HG02870 (cell line): ENCODE data around the gene CDC42EP1.
"Not testable (repeated sequence)": the region's sequence is repeated elsewhere in the genome, so short reads cannot be mapped to it uniquely, and the experiment has no call there.

ENCODE experiments used
- ATAC-seq: cut with Tn5 transposase; IDR thresholded peaks from one replicate; pipeline ENCODE4 v1.9.1; 2021; ENCODE audit warnings: mild to moderate bottlenecking, moderate library complexity; ENCODE audit not compliant: unreplicated experiment

The CDC42EP1 gene

GRCh38 chr22:37575490-37576003 lies 15.3 kb downstream of the CDC42EP1 start:
- no peak for ATAC-seq

- no peak for ATAC-seq
These were observed 17.7 kb downstream of the CDC42EP1 start for GRCh38 chr22:37578002-37578401.

- ATAC-seq = no peak
These were observed 21.2 kb downstream of the CDC42EP1 start for GRCh38 chr22:37581504-37581903.

- no peak for ATAC-seq
These were observed 22.2 kb downstream of the CDC42EP1 start for GRCh38 chr22:37582526-37582925.

GRCh38 chr22:37588546-37589215 lies 28.4 kb downstream of the CDC42EP1 start:
- ATAC-seq = no peak

GRCh38 chr22:37589636-37590035 lies 29.4 kb downstream of the CDC42EP1 start:
- ATAC-seq = no peak

GRCh38 chr22:37591081-37591480 lies 30.8 kb downstream of the CDC42EP1 start:
- ATAC-seq = not testable (repeated sequence)

GRCh38 chr22:37591823-37592404 lies 31.6 kb downstream of the CDC42EP1 start:
- ATAC-seq = no peak

GRCh38 chr22:37594237-37594636 lies 34.0 kb downstream of the CDC42EP1 start:
- no peak for ATAC-seq

- no peak for ATAC-seq
These were observed 38.9 kb downstream of the CDC42EP1 start for GRCh38 chr22:37599153-37599552.

GRCh38 chr22:37601203-37601539 lies 40.9 kb downstream of the CDC42EP1 start:
- ATAC-seq = no peak

- no peak for ATAC-seq
These were observed 41.5 kb downstream of the CDC42EP1 start for GRCh38 chr22:37601540-37602442.

- not testable (repeated sequence) for ATAC-seq
These were observed 42.4 kb downstream of the CDC42EP1 start for GRCh38 chr22:37602546-37603277.

GRCh38 chr22:37604074-37604473 lies 43.8 kb downstream of the CDC42EP1 start:
- ATAC-seq = no peak

- no peak for ATAC-seq
These were observed 44.6 kb downstream of the CDC42EP1 start for GRCh38 chr22:37604875-37605274.

- ATAC-seq = no peak
These were observed 47.0 kb downstream of the CDC42EP1 start for GRCh38 chr22:37607010-37607934.

- no peak for ATAC-seq
These were observed 47.7 kb downstream of the CDC42EP1 start for GRCh38 chr22:37607935-37608476.

- peak; percentile 71 for ATAC-seq
These were observed 48.4 kb downstream of the CDC42EP1 start, which contains the start of gene GGA1 for GRCh38 chr22:37608477-37609239. Gene GGA1 (plus strand): TSS chr22:37608834. CDS start chr22:37608861, 27 bp downstream.
